Lower leg skin (tissue), 3 donors: ENCODE results near the gene C6orf89.

Experiments used
- POLR2A ChIP-seq, 2 donors: fragments of 450-650 bp; IDR thresholded peaks; one replicate each; pipeline ENCODE4 v1.6.1; 2016 to 2017; ENCODE audit warnings: antibody characterized with exemption in 2 of 2, mild to moderate bottlenecking in 1 of 2, moderate library complexity in 1 of 2
- TF ChIP-seq, protein P1 (sequence below), 3 donors: fragments of 450-650 bp; IDR thresholded peaks; one replicate each; pipeline ENCODE4 v1.5.1; 2016; ENCODE audit warnings: antibody characterized with exemption in 3 of 3, mild to moderate bottlenecking in 3 of 3, moderate library complexity in 2 of 3

DNA sequence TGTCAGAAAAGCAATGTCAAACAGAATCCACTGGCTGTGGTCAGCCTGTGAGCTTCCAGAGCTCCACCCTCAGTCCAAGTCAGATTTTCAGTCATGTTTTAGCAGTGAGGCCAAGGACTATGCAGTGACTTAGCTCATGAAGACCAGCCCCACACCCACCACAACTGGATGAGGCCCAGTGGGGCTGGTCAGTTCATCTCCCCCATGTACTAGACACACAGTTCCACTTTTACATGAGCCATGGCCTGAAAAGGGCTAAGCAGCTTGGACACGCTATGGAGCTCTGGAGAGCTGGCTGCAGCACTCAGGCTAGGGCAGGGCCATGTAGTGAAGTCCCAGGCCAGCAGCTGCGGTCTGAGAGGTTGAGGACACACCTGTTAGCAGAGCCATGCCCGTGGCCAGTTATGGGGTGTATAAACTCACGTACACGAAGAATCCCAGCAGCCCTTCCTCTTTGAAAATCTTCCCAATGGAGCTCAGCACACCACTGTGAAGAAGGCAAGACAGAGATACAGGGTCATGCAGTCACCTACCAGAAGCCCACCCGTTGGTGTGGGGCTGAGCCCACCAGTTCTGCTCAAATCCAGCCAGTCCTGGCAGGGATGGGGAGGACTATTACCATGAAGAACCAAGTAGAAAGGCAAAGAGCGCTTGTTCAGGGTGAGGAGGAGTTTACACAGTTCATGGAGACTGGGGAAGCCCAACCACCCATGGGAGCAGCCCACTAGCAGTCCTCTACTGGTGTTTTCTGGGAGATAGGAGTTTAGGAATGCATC is 89.7 kb downstream of the C6orf89 start:
- TF ChIP-seq POLR2A (IDR thresholded peaks at IDR 0.05): no peak
- TF ChIP-seq, protein P1, sequence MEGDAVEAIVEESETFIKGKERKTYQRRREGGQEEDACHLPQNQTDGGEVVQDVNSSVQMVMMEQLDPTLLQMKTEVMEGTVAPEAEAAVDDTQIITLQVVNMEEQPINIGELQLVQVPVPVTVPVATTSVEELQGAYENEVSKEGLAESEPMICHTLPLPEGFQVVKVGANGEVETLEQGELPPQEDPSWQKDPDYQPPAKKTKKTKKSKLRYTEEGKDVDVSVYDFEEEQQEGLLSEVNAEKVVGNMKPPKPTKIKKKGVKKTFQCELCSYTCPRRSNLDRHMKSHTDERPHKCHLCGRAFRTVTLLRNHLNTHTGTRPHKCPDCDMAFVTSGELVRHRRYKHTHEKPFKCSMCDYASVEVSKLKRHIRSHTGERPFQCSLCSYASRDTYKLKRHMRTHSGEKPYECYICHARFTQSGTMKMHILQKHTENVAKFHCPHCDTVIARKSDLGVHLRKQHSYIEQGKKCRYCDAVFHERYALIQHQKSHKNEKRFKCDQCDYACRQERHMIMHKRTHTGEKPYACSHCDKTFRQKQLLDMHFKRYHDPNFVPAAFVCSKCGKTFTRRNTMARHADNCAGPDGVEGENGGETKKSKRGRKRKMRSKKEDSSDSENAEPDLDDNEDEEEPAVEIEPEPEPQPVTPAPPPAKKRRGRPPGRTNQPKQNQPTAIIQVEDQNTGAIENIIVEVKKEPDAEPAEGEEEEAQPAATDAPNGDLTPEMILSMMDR (IDR thresholded peaks at IDR 0.05): no peak
